Measurements from ENCODE around the gene NRDC.

NRDC gene

GRCh38 chr1:51784997-51785421 is 93.5 kb downstream of the NRDC start:
- no peak for DNase-seq (ENCODE audit: low read depth in 1 of 2, low spot score in 1 of 2)

GRCh38 chr1:51780927-51781326 is 97.6 kb downstream of the NRDC start:
- DNase-seq (ENCODE audit: low read depth in 1 of 2, low spot score in 1 of 2), result no peak

- no peak for DNase-seq (ENCODE audit: low read depth in 1 of 2, low spot score in 1 of 2)
These were observed 102.1 kb downstream of the NRDC start for GRCh38 chr1:51776408-51776807.

DNA sequence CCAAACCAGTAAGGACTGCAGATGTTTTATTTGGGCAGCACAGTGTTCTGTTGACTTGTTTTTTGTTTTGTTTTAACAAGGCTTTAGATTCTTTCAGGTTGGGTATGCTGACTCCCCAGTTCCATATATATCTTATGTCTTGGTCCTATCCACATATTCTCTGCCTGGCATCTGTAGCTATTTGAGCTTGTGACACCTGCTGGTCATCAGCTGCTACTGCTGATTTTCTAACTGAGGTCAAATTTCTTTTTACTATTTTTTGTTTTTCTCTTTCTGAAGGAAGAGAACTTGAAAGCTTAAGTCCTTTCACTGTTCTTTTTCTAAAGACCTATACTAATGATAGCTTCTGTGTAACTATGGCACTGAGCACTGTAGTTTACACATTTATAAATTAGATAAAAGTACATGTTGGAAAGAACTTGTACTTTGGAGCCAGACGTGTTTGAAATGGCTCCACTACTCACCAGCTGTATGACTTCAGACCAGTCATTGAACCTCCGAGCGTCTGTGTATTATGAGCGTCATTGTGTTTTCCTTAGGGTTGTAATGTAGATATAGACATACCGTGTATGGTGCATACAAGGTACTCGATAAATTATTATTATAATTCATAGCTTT is 109.4 kb downstream of the NRDC start:
- DNase-seq (ENCODE audit: low read depth in 1 of 2, low spot score in 1 of 2), result no peak

DNA sequence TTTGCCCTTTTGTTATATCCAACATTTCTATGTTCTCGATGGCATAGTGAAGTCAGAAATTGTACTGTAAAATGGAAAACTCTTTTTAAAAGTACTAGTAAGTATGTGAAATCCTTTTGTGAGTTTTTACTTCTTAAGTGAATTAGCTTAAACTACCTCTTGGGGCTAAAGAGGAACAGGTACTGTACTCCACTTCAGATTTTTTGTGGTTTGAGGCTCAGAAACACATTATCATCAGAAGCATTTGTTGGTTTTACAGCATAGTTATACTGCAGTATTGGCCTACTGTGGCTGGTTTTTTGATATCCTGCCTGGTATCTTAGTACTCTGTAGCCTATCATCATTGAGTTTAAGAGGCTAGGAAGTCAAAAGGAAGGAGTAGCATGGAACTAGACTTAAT is 117.2 kb downstream of the NRDC start:
- no peak for DNase-seq (ENCODE audit: low read depth in 1 of 2, low spot score in 1 of 2)

GRCh38 chr1:51760872-51761271 is 117.7 kb downstream of the NRDC start:
- no peak for DNase-seq (ENCODE audit: low read depth in 1 of 2, low spot score in 1 of 2)

DNA sequence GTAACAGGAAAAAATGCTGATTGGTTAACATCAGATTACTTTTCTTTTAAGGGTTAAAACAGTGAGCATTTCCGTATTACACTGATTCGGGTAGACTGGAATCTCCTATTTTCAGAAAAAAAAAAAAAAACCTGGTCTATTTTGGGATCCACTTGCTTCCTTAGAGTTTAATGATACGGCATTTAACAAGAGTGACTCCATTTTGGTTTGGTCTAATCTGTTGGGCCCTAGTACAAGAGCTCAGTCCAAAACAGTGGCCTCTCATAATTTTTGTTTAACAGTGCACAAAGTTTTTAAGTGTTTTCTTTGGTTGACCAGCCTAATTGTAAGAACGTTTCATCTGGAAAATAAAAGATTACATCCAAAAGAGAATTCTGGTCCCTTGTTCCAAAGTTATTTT is 120.2 kb downstream of the NRDC start:
- no peak for DNase-seq (ENCODE audit: low read depth in 1 of 2, low spot score in 1 of 2)

DNA sequence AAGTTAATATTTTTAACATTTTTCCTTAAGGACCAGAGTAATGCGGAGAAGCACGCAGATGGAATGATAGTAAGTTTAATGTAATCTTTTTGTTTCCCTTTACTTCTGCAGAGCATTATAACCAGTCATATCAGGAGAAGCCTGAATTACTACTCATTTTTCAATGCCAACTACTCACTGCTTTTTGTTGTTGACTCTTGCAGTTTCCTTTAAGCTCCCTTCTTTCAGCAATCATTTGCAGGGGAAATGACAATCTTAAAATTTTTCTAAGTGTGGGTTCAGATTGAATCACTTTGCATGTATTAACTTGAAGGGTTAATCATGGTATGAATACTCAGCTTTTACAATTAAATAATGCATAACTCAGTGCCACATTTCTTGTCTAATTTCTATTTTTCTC is 122.2 kb downstream of the NRDC start:
- DNase-seq (ENCODE audit: low read depth in 1 of 2, low spot score in 1 of 2), result no peak

- DNase-seq (ENCODE audit: low read depth in 1 of 2, low spot score in 1 of 2), result no peak
These were observed 123.1 kb downstream of the NRDC start for GRCh38 chr1:51755437-51755836.

- DNase-seq (ENCODE audit: low read depth in 1 of 2, low spot score in 1 of 2), result no peak
These were observed 123.9 kb downstream of the NRDC start for GRCh38 chr1:51754666-51755065.

GRCh38 chr1:51753969-51754368 is 124.6 kb downstream of the NRDC start:
- no peak for DNase-seq (ENCODE audit: low read depth in 1 of 2, low spot score in 1 of 2)

- no peak for DNase-seq (ENCODE audit: low read depth in 1 of 2, low spot score in 1 of 2)
These were observed 126.2 kb downstream of the NRDC start for GRCh38 chr1:51752073-51752948.

DNA sequence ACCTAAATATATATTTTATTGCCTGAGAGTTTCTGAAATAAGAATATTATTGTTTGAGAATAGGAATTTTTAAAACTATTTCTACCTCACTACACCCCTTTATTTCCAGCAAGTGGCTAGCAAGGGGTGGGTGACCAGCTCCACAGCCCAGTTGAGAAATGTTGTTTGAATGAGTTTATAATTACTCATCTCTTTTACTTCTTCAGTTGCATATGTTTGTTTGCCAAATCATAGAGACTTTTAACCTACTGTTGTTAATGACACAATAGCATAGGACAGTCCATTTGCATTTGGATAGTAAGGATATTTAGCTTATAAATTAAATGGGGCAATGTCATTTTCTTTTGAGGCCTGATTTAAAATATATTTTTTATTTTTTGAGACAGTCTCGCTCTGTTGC is 127.8 kb downstream of the NRDC start:
- no peak for DNase-seq (ENCODE audit: low read depth in 1 of 2, low spot score in 1 of 2)

DNA sequence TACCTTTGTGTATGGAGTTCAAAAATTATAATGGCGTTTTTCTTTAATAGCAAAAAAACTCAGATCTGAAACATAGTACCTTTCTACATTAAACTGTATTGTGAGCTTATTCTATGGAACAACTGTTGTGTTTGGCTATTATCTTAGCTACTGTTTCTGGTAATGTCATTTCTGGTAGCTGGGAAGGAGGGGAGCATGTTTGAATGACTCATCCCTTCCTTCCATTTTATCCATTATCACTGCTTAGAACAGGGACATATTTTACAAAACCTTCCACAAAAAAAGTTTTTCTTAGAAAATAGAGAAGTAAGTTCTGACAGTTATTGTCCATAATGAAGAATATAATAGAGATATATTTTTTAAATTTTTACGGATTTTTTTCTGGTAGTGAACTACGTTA is 128.3 kb downstream of the NRDC start:
- DNase-seq (ENCODE audit: low read depth in 1 of 2, low spot score in 1 of 2), result no peak

GRCh38 chr1:51749151-51749550 is 129.4 kb downstream of the NRDC start:
- DNase-seq (ENCODE audit: low read depth in 1 of 2, low spot score in 1 of 2), result no peak

DNA sequence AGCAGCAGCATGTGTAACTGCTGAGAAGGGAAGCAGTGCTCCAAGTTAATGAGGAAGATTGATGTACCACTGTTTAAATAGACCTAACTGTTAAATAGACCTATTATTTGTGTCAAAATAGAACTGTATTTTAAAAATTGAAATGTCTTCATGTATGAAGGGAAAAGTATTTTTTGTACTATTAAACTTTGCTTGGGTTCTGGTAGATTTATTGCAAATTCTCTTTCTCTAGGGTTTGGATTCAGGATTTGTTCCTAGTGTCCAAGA is 133.3 kb downstream of the NRDC start:
- DNase-seq (ENCODE audit: low read depth in 1 of 2, low spot score in 1 of 2), result no peak

GRCh38 chr1:51744506-51745303 is 133.8 kb downstream of the NRDC start:
- DNase-seq (ENCODE audit: low read depth in 1 of 2, low spot score in 1 of 2), result no peak

DNA sequence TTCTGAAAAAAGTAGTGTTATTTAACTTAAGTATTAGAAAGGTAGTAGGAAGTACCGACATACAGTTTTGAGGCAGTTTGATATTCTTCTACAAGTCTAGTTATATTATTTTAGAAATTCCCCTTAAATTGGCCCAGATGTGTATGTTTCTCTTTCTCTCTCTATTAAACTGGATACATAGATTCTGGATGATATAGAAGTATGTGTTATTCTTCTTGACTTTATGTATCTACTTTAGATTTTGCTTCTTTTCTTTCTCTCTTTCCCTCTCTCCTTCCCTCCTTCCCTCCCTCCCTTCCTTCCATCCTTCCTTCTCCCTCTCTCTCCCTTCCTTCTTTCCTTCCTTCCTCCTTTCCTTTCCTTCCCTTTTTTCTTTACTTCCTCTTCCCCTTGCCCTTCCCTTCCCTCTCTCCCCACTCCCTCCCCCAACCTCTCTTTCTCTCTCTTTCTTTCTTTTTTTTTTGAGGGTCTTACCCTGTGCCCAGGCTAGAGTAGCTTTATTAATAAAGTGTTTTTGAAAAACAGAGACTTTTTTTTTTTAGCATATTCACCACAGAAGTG is 137.3 kb downstream of the NRDC start:
- DNase-seq (ENCODE audit: low read depth in 1 of 2, low spot score in 1 of 2), result no peak

GRCh38 chr1:51740652-51741051 is 137.9 kb downstream of the NRDC start:
- DNase-seq (ENCODE audit: low read depth in 1 of 2, low spot score in 1 of 2), result no peak
